Measurements from ENCODE around the gene MAGOHB. TPM values are rescaled to one million over a fixed set of nuclear protein-coding genes. Genes with fewer than 3 reads are reported as not detected.
"Not testable (repeated sequence)": the region's sequence is repeated elsewhere in the genome, so short reads cannot be mapped to it uniquely, and the experiment has no call there.

Gene MAGOHB
- total RNA-seq, 1 experiment from 2014 or later: 134 TPM

DNA sequence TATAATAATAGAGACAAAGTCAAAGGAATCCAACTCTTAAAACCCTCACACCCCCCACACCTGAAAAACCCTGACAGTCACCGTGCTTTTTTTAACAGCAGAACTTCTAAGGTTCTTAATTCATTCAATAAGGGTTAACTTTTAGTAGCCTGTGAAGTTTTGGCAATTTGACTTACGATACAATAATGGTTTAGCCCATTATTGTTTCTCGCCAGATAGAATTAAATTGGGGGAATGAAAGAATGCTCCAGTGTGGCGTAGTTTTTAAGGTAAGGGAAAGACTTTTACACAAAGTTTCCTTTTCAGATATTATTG, 604 bp upstream of the MAGOHB start:
- Histone ChIP-seq H3K9me3 (no peaks in the 10 kb centered on the region), H3K4me3 (ENCODE audit: low read depth, low read length) (peak overlapping the region; percentile 90), H3K36me3 (ENCODE audit: control insufficient read depth, insufficient read depth, low read length) (peaks cover 1% of the 10 kb centered on the region; the same call in 1 of the 2 replicates), H3K4me1 (peaks cover 5% of the 10 kb centered on the region; the same call in 1 of the 2 replicates), H3K27me3 (replicated peaks; ENCODE audit: control insufficient read depth, insufficient read depth, low read length) (no peaks in the 10 kb centered on the region)
- ChIA-PET CTCF (interaction anchor here (0.9 kb wide), 1 partner anchor 110 kb away, joined by 4 read pairs; no protein-coding TSS in a partner anchor), POLR2A (interaction anchor here (0.5 kb wide), 1 partner anchor 11 kb away, joined by 6 read pairs; no protein-coding TSS in a partner anchor)
- Mint-ChIP-seq H3K4me1 (ENCODE audit: low read depth, unreplicated experiment) (peaks cover 20% of the 10 kb centered on the region), H3K36me3 (ENCODE audit: insufficient read depth, unreplicated experiment) (peaks cover 44% of the 10 kb centered on the region), H3K27ac (ENCODE audit: unreplicated experiment) (peak overlapping the region; percentile 100), H3K4me3 (ENCODE audit: unreplicated experiment) (peak overlapping the region; percentile 100), H3K9me3 (ENCODE audit: unreplicated experiment) (no peaks in the 10 kb centered on the region), H3K27me3 (ENCODE audit: insufficient read depth, unreplicated experiment) (no peaks in the 10 kb centered on the region)
- TF ChIP-seq, protein P1, sequence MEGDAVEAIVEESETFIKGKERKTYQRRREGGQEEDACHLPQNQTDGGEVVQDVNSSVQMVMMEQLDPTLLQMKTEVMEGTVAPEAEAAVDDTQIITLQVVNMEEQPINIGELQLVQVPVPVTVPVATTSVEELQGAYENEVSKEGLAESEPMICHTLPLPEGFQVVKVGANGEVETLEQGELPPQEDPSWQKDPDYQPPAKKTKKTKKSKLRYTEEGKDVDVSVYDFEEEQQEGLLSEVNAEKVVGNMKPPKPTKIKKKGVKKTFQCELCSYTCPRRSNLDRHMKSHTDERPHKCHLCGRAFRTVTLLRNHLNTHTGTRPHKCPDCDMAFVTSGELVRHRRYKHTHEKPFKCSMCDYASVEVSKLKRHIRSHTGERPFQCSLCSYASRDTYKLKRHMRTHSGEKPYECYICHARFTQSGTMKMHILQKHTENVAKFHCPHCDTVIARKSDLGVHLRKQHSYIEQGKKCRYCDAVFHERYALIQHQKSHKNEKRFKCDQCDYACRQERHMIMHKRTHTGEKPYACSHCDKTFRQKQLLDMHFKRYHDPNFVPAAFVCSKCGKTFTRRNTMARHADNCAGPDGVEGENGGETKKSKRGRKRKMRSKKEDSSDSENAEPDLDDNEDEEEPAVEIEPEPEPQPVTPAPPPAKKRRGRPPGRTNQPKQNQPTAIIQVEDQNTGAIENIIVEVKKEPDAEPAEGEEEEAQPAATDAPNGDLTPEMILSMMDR (IDR thresholded peaks at IDR 0.05; ENCODE audit: insufficient read depth in 1 of 2, low read depth in 1 of 2, low read length in 1 of 2, severe bottlenecking in 1 of 2, unreplicated experiment in 1 of 2): no peak
- no TSS peak for BruUV-seq (replicated peaks)
- DNase-seq: no peak
- intact Hi-C loops (cut with micrococcal nuclease; ENCODE audit: unreplicated experiment): no loop called here

DNA sequence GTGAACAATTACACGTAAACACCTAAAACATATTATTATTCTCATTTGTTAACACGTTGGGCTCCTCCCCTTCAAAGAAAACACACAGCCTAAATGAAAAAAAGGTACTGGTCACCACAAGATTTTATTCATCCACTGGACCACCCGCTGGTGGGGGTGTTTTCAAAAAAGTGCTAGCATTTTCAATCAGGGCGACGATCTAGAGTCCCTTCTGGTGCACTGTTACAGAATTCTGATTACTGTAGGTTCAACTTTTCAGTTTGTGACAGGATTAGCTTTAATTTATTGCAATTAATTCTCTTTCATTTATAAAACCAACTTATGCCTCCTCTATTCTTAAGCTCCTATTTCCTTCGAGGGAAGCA, 443 bp downstream of the MAGOHB start:
- H3K9me3 Mint-ChIP-seq (ENCODE audit: unreplicated experiment): no peaks in the 10 kb centered on the region
- no peaks in the 10 kb centered on the region for H3K9me3 ChIP-seq
- intact Hi-C loops (cut with micrococcal nuclease; ENCODE audit: unreplicated experiment): loop anchor here (1.0 to 2.0 kb wide), 3 partner anchors 61 to 138 kb away; partner anchors contain the start of gene STYK1
- TF ChIP-seq, protein P1 (IDR thresholded peaks at IDR 0.05; ENCODE audit: insufficient read depth in 1 of 2, low read depth in 1 of 2, low read length in 1 of 2, severe bottlenecking in 1 of 2, unreplicated experiment in 1 of 2): peak in 1 of 2 experiments; percentile 1
- peaks cover 5% of the 10 kb centered on the region; the same call in 1 of the 2 replicates for H3K4me1 ChIP-seq
- no peaks in the 10 kb centered on the region for H3K27me3 Mint-ChIP-seq (ENCODE audit: insufficient read depth, unreplicated experiment)
- H3K4me3 ChIP-seq (ENCODE audit: low read depth, low read length): peak overlapping the region; percentile 90
- H3K27me3 ChIP-seq (replicated peaks; ENCODE audit: control insufficient read depth, insufficient read depth, low read length): no peaks in the 10 kb centered on the region
- peak overlapping the region; percentile 100 for H3K27ac Mint-ChIP-seq (ENCODE audit: unreplicated experiment)
- H3K36me3 ChIP-seq (ENCODE audit: control insufficient read depth, insufficient read depth, low read length): peaks cover 1% of the 10 kb centered on the region; the same call in 1 of the 2 replicates
- H3K36me3 Mint-ChIP-seq (ENCODE audit: insufficient read depth, unreplicated experiment): peaks cover 51% of the 10 kb centered on the region
- H3K4me3 Mint-ChIP-seq (ENCODE audit: unreplicated experiment): peak overlapping the region; percentile 100
- CTCF ChIA-PET: interaction anchor here (0.6 kb wide), 1 partner anchor 125 kb away, joined by 3 read pairs; no protein-coding TSS in a partner anchor
- peaks cover 20% of the 10 kb centered on the region for H3K4me1 Mint-ChIP-seq (ENCODE audit: low read depth, unreplicated experiment)
- POLR2A ChIA-PET: interaction anchor here (0.8 to 1.1 kb wide), 3 partner anchors 132 to 559 kb away, joined by 3 to 5 read pairs (median 3); no protein-coding TSS in a partner anchor
- no peak for DNase-seq
- BruUV-seq (replicated peaks): TSS peak; percentile 73

DNA sequence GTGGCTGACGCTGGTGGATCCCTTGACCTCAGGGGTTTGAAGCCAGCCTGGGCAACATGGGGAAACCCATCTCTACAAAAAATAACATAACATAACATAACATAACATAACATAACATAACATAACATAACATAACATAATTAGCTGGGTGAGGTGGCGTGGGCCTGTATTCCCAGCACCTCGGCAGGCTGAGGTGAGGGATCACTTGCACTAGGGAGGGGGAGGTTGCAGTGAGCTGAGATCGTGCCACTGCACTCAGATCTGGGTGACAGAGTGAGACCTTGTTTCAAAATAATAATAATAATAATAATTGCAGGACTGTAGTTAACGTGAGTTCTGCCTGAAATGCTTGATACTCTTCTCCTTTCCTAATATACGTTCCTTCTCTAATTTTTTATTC, 1.3 kb downstream of the MAGOHB start:
- POLR2A ChIA-PET: interaction anchor here (1.1 kb wide), 1 partner anchor 560 kb away, joined by 3 read pairs; no protein-coding TSS in a partner anchor

DNA sequence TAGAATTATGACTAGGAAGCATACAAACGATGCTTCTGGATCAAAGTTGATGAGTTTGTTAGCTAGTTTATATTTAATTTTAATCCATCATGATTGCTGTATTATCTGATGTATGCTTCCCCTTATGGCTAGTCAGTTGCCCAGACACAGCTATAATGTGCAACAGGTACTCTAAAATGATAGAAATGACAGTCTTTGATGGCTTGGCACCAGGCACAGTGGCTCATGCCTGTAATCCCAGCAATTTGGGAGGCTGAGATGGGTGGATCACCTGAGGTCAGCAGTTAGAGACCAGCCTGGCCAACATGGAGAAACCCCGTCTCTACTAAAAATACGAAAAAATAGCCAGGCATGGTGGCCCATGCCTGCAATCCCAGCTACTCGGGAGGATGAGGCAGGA, 2.2 kb downstream of the MAGOHB start:
- H3K27me3 Mint-ChIP-seq (ENCODE audit: insufficient read depth, unreplicated experiment); POLR2A ChIA-PET; DNase-seq; CTCF ChIA-PET; H3K27ac Mint-ChIP-seq (ENCODE audit: unreplicated experiment); H3K36me3 ChIP-seq (ENCODE audit: control insufficient read depth, insufficient read depth, low read length); H3K27me3 ChIP-seq (replicated peaks; ENCODE audit: control insufficient read depth, insufficient read depth, low read length); intact Hi-C loops (cut with micrococcal nuclease; ENCODE audit: unreplicated experiment); H3K9me3 ChIP-seq; H3K4me1 ChIP-seq; H3K4me3 ChIP-seq (ENCODE audit: low read depth, low read length); H3K9me3 Mint-ChIP-seq (ENCODE audit: unreplicated experiment); BruUV-seq (replicated peaks); H3K4me3 Mint-ChIP-seq (ENCODE audit: unreplicated experiment): not testable (repeated sequence)
- Mint-ChIP-seq H3K36me3 (ENCODE audit: insufficient read depth, unreplicated experiment) (peaks cover 57% of the 10 kb centered on the region), H3K4me1 (ENCODE audit: low read depth, unreplicated experiment) (peaks cover 20% of the 10 kb centered on the region)

More for the DNA sequence above, 1.3 kb downstream of the MAGOHB start:
- Mint-ChIP-seq H3K27me3 (ENCODE audit: insufficient read depth, unreplicated experiment) (no peaks in the 10 kb centered on the region), H3K4me3 (ENCODE audit: unreplicated experiment) (peak overlapping the region; percentile 100), H3K4me1 (ENCODE audit: low read depth, unreplicated experiment) (peaks cover 20% of the 10 kb centered on the region), H3K9me3 (ENCODE audit: unreplicated experiment) (no peaks in the 10 kb centered on the region), H3K36me3 (ENCODE audit: insufficient read depth, unreplicated experiment) (peaks cover 54% of the 10 kb centered on the region), H3K27ac (ENCODE audit: unreplicated experiment) (peak overlapping the region; percentile 100)
- Histone ChIP-seq H3K36me3 (ENCODE audit: control insufficient read depth, insufficient read depth, low read length) (peaks cover 1% of the 10 kb centered on the region; the same call in 1 of the 2 replicates), H3K4me1 (peaks cover 5% of the 10 kb centered on the region; the same call in 1 of the 2 replicates), H3K9me3 (no peaks in the 10 kb centered on the region), H3K27me3 (replicated peaks; ENCODE audit: control insufficient read depth, insufficient read depth, low read length) (no peaks in the 10 kb centered on the region), H3K4me3 (ENCODE audit: low read depth, low read length) (peak overlapping the region; percentile 90)
- DNase-seq: no peak
- no TSS peak for BruUV-seq (replicated peaks)
- TF ChIP-seq, protein P1 (IDR thresholded peaks at IDR 0.05; ENCODE audit: insufficient read depth in 1 of 2, low read depth in 1 of 2, low read length in 1 of 2, severe bottlenecking in 1 of 2, unreplicated experiment in 1 of 2): no peak
- intact Hi-C loops (cut with micrococcal nuclease; ENCODE audit: unreplicated experiment): loop anchor here (2.0 kb wide), 1 partner anchor 139 kb away; no protein-coding TSS in a partner anchor
- CTCF ChIA-PET: no interaction called here

All from Caco-2 (cell line).